Measurements from ENCODE around the gene CWC27. TPM values are rescaled to one million over a fixed set of nuclear protein-coding genes. Genes with fewer than 3 reads are reported as not detected.

Gene CWC27
- total RNA-seq, 1 experiment from 2014 or later, result 12.6 TPM

- H2AFZ ChIP-seq (ENCODE audit: low read length), result no peak overlapping the region
- no peaks in the 10 kb centered on the region for H3F3A ChIP-seq (ENCODE audit: low read length, unreplicated experiment)
- ATAC-seq (no peak), DNase-seq (no peak)
- H4K20me1 ChIP-seq (ENCODE audit: low read length), result no peaks in the 10 kb centered on the region
- H3K27me3 ChIP-seq (ENCODE audit: low read length), result no peaks in the 10 kb centered on the region
- TF ChIP-seq EZH2 (IDR thresholded peaks at IDR 0.05; ENCODE audit: low read length, unreplicated experiment), result no peak
- TF ChIP-seq, protein P1, sequence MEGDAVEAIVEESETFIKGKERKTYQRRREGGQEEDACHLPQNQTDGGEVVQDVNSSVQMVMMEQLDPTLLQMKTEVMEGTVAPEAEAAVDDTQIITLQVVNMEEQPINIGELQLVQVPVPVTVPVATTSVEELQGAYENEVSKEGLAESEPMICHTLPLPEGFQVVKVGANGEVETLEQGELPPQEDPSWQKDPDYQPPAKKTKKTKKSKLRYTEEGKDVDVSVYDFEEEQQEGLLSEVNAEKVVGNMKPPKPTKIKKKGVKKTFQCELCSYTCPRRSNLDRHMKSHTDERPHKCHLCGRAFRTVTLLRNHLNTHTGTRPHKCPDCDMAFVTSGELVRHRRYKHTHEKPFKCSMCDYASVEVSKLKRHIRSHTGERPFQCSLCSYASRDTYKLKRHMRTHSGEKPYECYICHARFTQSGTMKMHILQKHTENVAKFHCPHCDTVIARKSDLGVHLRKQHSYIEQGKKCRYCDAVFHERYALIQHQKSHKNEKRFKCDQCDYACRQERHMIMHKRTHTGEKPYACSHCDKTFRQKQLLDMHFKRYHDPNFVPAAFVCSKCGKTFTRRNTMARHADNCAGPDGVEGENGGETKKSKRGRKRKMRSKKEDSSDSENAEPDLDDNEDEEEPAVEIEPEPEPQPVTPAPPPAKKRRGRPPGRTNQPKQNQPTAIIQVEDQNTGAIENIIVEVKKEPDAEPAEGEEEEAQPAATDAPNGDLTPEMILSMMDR (conservative IDR thresholded peaks at IDR 0.05; ENCODE audit: low read depth, low read length), result no peak
- ChIA-PET POLR2A (ENCODE audit: unreplicated experiment) (no interaction called here), CTCF (no interaction called here)
- intact Hi-C loops (cut with micrococcal nuclease), result no loop called here
- H3K9ac ChIP-seq (ENCODE audit: low read length), result no peak overlapping the region
- H3K4me2 ChIP-seq (ENCODE audit: low read length), result no peak overlapping the region
- H3K36me3 ChIP-seq (ENCODE audit: low read depth, low read length), result no peaks in the 10 kb centered on the region
- no peak overlapping the region for H3K27ac ChIP-seq (ENCODE audit: low read length)
- no TSS peak for BruUV-seq (replicated peaks)
- no peaks in the 10 kb centered on the region for H3K4me1 ChIP-seq (ENCODE audit: insufficient read depth, low read length)
- no peak overlapping the region for H3K4me3 ChIP-seq (ENCODE audit: low read length)
- H3K9me3 ChIP-seq (ENCODE audit: low read length), result no peaks in the 10 kb centered on the region
- H3K79me2 ChIP-seq (ENCODE audit: low read length), result no peaks in the 10 kb centered on the region
- H3K9me2 ChIP-seq (replicated peaks; ENCODE audit: low read length), result no peaks in the 10 kb centered on the region
These were observed 260.4 kb downstream of the CWC27 start for GRCh38 chr5:65029178-65029577.

DNA sequence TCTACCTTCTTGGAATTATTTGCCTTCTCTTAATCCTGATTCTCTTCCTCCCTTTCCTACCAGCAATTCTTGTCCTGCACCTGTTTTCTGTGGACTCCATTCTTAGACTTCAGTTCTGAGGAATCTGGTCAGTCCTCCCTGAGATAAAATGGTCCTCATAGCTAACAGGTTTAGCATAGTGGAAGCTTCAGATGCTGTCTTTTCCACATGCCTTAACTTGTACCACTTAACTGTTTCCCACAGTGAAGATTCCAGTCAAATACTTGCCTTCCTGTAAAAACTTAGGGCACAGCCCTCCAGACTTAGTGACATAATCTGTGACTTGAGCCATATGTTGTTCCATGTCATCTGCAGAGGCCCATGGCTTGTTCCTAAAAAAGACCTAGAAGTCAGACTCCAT is 261.3 kb downstream of the CWC27 start:
- Histone ChIP-seq H2AFZ (ENCODE audit: low read length) (no peak overlapping the region), H3K4me3 (ENCODE audit: low read length) (no peak overlapping the region), H3K9me3 (ENCODE audit: low read length) (no peaks in the 10 kb centered on the region), H3K79me2 (ENCODE audit: low read length) (no peaks in the 10 kb centered on the region), H3K4me1 (ENCODE audit: insufficient read depth, low read length) (peaks cover 4% of the 10 kb centered on the region), H3K9me2 (replicated peaks; ENCODE audit: low read length) (no peaks in the 10 kb centered on the region), H4K20me1 (ENCODE audit: low read length) (no peaks in the 10 kb centered on the region), H3K27ac (ENCODE audit: low read length) (no peak overlapping the region), H3F3A (ENCODE audit: low read length, unreplicated experiment) (no peaks in the 10 kb centered on the region), H3K27me3 (ENCODE audit: low read length) (no peaks in the 10 kb centered on the region), H3K9ac (ENCODE audit: low read length) (no peak overlapping the region), H3K36me3 (ENCODE audit: low read depth, low read length) (no peaks in the 10 kb centered on the region), H3K4me2 (ENCODE audit: low read length) (no peak overlapping the region)
- CTCF ChIA-PET, result no interaction called here
- TF ChIP-seq EZH2 (IDR thresholded peaks at IDR 0.05; ENCODE audit: low read length, unreplicated experiment) (no peak), EZH2phosphoT487 (IDR thresholded peaks at IDR 0.05; ENCODE audit: borderline replicate concordance, low read length) (no peak)
- TF ChIP-seq, protein P1 (conservative IDR thresholded peaks at IDR 0.05; ENCODE audit: low read depth, low read length), result no peak
- POLR2A ChIA-PET (ENCODE audit: unreplicated experiment), result no interaction called here
- ATAC-seq (no peak), DNase-seq (no peak)
- intact Hi-C loops (cut with micrococcal nuclease), result no loop called here
- no TSS peak for BruUV-seq (replicated peaks)

DNA sequence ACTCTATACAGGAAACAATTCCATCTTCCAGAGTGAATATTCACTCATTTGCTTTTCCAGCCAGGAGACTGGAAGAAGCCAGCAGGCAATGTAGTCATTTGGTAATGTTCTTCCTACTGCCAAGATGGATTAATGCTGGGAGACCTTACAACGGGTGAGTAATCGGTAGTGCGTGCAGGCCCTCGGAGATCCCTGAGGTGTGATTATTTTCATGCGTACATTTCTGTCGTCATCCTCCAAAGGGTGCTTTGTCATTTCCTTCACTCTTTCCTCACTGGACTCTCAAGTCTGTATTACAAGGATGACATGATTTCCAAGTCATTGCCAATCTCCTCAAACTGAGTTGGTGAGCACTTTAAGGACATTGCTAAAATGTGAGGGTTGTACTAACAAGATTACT is 263.5 kb downstream of the CWC27 start:
- ChIA-PET CTCF (no interaction called here), POLR2A (ENCODE audit: unreplicated experiment) (no interaction called here)
- no peaks in the 10 kb centered on the region for H3K36me3 ChIP-seq (ENCODE audit: low read depth, low read length)
- BruUV-seq (replicated peaks), result no TSS peak
- intact Hi-C loops (cut with micrococcal nuclease), result no loop called here
- no peaks in the 10 kb centered on the region for H3K79me2 ChIP-seq (ENCODE audit: low read length)
- H3F3A ChIP-seq (ENCODE audit: low read length, unreplicated experiment), result no peaks in the 10 kb centered on the region
- ATAC-seq (no peak), DNase-seq (no peak)
- H3K27ac ChIP-seq (ENCODE audit: low read length), result no peak overlapping the region
- no peaks in the 10 kb centered on the region for H3K9me2 ChIP-seq (replicated peaks; ENCODE audit: low read length)
- no peak overlapping the region for H3K9ac ChIP-seq (ENCODE audit: low read length)
- no peak overlapping the region for H2AFZ ChIP-seq (ENCODE audit: low read length)
- H3K9me3 ChIP-seq (ENCODE audit: low read length), result no peaks in the 10 kb centered on the region
- no peaks in the 10 kb centered on the region for H3K27me3 ChIP-seq (ENCODE audit: low read length)
- peaks cover 14% of the 10 kb centered on the region for H3K4me1 ChIP-seq (ENCODE audit: insufficient read depth, low read length)
- TF ChIP-seq EZH2phosphoT487 (IDR thresholded peaks at IDR 0.05; ENCODE audit: borderline replicate concordance, low read length) (no peak), EZH2 (IDR thresholded peaks at IDR 0.05; ENCODE audit: low read length, unreplicated experiment) (no peak)
- TF ChIP-seq, protein P1 (conservative IDR thresholded peaks at IDR 0.05; ENCODE audit: low read depth, low read length), result no peak
- no peak overlapping the region for H3K4me2 ChIP-seq (ENCODE audit: low read length)
- no peaks in the 10 kb centered on the region for H4K20me1 ChIP-seq (ENCODE audit: low read length)
- H3K4me3 ChIP-seq (ENCODE audit: low read length), result no peak overlapping the region

Measured in PC-3 (cell line).